Subcutaneous adipose tissue (tissue), 4 donors: ENCODE measurements around the gene COQ9. TPM values are rescaled to one million over a fixed set of nuclear protein-coding genes. Genes with fewer than 3 reads are reported as not detected.

ENCODE experiments used
- total RNA-seq, 4 donors: library from RNA; depleted of rRNA; stranded (reverse); fragments of >200 nt; gene quantifications; one replicate each; pipeline ENCODE4 v1.1.0, GENCODE V29; 2016
- TF ChIP-seq, protein P1 (sequence below): fragments of 450-650 bp; IDR thresholded peaks from one replicate; pipeline ENCODE4 v1.5.1; 2016; ENCODE audit warnings: low read depth, mild to moderate bottlenecking, control low read depth, antibody characterized with exemption, moderate library complexity

The COQ9 gene
- total RNA-seq, 4 donors from 2014 or later = 23.5 to 49.5 (median 30.1) TPM

GRCh38 chr16:57474671-57475661 is 27.7 kb downstream of the COQ9 start:
- TF ChIP-seq, protein P1, sequence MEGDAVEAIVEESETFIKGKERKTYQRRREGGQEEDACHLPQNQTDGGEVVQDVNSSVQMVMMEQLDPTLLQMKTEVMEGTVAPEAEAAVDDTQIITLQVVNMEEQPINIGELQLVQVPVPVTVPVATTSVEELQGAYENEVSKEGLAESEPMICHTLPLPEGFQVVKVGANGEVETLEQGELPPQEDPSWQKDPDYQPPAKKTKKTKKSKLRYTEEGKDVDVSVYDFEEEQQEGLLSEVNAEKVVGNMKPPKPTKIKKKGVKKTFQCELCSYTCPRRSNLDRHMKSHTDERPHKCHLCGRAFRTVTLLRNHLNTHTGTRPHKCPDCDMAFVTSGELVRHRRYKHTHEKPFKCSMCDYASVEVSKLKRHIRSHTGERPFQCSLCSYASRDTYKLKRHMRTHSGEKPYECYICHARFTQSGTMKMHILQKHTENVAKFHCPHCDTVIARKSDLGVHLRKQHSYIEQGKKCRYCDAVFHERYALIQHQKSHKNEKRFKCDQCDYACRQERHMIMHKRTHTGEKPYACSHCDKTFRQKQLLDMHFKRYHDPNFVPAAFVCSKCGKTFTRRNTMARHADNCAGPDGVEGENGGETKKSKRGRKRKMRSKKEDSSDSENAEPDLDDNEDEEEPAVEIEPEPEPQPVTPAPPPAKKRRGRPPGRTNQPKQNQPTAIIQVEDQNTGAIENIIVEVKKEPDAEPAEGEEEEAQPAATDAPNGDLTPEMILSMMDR = no peak

- TF ChIP-seq, protein P1 = no peak
Measured at GRCh38 chr16:57475711-57476339, 28.5 kb downstream of the COQ9 start.

DNA sequence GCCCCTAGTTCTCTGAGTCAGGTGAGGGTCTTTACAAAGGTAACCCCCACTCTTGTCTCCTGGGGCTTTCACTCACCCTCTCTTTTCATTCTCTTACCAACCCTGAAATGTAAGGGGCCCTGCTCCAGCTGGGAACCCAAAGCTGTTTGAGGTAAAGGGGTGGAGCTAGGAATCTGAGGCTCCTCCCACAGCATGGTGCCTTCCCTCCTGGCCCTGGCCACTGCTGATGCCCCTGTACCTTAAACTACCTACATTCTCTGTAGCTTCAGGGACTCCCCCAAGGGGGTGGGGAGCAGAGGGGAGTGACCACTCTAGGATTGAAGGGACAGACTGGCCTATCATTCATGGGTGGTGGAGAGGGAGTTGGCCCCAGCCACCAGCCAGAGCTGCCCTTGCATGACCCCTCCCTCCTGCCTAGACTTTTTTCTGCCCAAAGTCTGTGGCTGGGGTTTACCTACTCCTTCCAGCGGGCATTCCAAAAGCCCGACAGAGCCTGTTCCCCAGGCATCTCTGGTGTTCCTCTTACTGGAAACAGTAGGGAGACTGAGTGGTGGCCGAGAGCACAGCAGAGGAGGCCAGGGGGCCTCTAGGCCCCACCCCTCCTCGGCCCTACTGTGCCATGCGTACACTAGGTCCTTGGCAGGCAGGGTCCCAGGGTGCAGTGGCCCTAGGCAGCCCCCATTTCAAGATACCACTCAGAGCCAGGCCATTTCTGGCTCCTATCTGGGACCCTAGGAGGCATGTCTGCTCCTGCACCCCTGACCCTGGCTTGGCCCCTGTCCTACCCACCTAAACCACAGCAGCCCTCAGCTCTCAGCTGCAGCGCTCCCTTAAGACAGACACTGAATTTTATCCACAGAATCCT is 29.5 kb downstream of the COQ9 start:
- TF ChIP-seq, protein P1 = no peak

GRCh38 chr16:57477531-57478202 is 30.4 kb downstream of the COQ9 start:
- TF ChIP-seq, protein P1 = no peak

DNA sequence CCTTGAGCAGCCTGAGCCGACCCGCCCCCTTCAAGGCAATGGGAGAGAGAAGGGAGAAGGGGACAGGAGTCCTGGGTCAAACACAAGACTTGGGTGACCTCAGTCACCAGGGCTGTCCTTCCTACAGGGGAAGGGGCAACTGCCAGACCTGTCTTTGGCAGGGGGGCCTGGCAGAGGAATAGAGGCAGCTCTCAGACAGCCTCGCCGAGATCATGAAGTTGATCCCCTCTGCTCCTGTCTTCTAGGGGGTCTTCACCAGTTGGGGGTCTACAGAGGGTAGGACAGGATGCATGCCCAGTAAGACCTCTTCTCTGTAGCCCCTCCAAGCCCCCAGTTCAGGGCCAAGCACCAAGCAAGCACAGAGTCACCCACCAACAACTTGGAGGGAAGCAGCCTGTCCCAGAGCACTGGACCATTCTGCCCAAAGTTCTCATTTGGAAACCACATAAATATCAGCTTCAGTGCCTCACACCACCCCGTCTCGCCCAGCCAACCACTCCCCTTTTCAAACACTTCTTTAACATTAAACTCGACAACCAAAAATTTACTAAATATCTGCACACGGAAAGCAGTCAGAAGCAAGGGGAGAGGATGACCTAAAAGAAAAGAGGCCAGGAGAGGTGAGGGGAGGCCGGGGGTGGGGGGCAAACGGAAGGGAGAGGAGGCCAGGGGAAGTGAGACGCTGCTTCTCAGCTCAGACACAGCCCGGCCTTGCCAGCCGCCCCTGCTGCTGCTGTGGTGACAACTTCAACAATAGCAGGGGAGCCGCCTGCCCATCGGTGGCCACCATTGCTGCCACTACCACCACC is 31.3 kb downstream of the COQ9 start:
- TF ChIP-seq, protein P1 = no peak

- TF ChIP-seq, protein P1 = no peak
Measured at GRCh38 chr16:57479205-57479975, 32.1 kb downstream of the COQ9 start.
